Adrenal gland (tissue), 12 donors: ENCODE measurements around the gene KRTAP10-9. TPM values are rescaled to one million over a fixed set of nuclear protein-coding genes. Genes with fewer than 3 reads are reported as not detected.

Experiments used
- DNase-seq, 7 donors: peaks; one replicate each; pipeline ENCODE4 v3.0.0-alpha.2; 2019 to 2020
- H3K27ac ChIP-seq, 5 donors: fragments of 200-600 bp; sonication (generic) in 4 of 5; 1 replicate in 3 of 5; 2 replicates in 2 of 5; pipeline versions ENCODE4 v1.5.1 to v1.8.0; 2016 to 2020; ENCODE audit warnings: mild to moderate bottlenecking in 1 of 5
- H3K27me3 ChIP-seq: fragments of 200-600 bp; 2 replicates; pipeline ENCODE4 v1.8.0; 2021
- H3K36me3 ChIP-seq, 2 donors: fragments of 200-600 bp; replicated peaks in 1 of 2; 1 replicate in 1 of 2; 2 replicates in 1 of 2; pipeline versions ENCODE4 v1.5.1 to v1.8.0; 2018 to 2022
- H3K4me1 ChIP-seq, 2 donors: fragments of 200-600 bp; replicated peaks in 1 of 2; 1 replicate in 1 of 2; 2 replicates in 1 of 2; pipeline versions ENCODE4 v1.5.1 to v1.8.0; 2018 to 2021
- H3K4me3 ChIP-seq, 4 donors: fragments of 200-600 bp; sonication (generic) in 3 of 4; one replicate each; pipeline ENCODE4 v1.5.1; 2016 to 2018
- H3K9me3 ChIP-seq, 3 donors: fragments of 200-600 bp; sonication (generic) in 1 of 3; replicated peaks in 1 of 3; 1 replicate in 2 of 3; 2 replicates in 1 of 3; pipeline versions ENCODE4 v1.5.1 to v1.8.0; 2016 to 2021
- POLR2A ChIP-seq, 2 donors: fragments of 450-650 bp; IDR thresholded peaks; one replicate each; pipeline ENCODE4 v1.6.1; 2017; ENCODE audit warnings: antibody characterized with exemption in 2 of 2, mild to moderate bottlenecking in 2 of 2, moderate library complexity in 1 of 2
- WGBS, 4 donors: extraction: QIAGEN DNeasy Blood & Tissue Kit in 2 of 4; methylation state at CpG; one replicate each; pipeline versions ENCODE4 v1.1.5 to v1.1.7; 2013 to 2017; 5-methylcytosine and 5-hydroxymethylcytosine counted together
- intact Hi-C, 2 donors: fragments of 100-400 bp; cut with DNase I; formaldehyde crosslinking; loops; one replicate each; pipeline versions ENCODE4 v1.14.1 to v1.15.0; 2022 to 2023
- polyA plus RNA-seq, 3 donors: library from polyadenylated mRNA; stranded (reverse); fragments of 200-250 nt in 2 of 3; fragments of 350-450 nt in 1 of 3; fragmentation: Illumina TruSeq in 1 of 3; extraction: RNeasy Lipid Tissue Mini Kit (QIAGEN cat#74804) in 1 of 3; gene quantifications; one replicate each; pipeline ENCODE4 v1.2.3, GENCODE V29; 2013 to 2014
- total RNA-seq, 9 donors: library from RNA; depleted of rRNA in 4 of 9; stranded (reverse); fragments of >200 nt in 4 of 9; fragments of 120-200 nt in 1 of 9; fragmentation: NEBNext Ultra II Directional in 1 of 9; extraction: Animal tissue kit (Norgen Biotek cat#: 25700) in 1 of 9; gene quantifications; one replicate each; pipeline versions ENCODE4 v1.1.0 to v1.2.4, GENCODE V29; 2013 to 2023
- TF ChIP-seq, protein P1 (sequence below), 6 experiments: fragments of 450-650 bp in 4 of 6; fragments of 200-600 bp in 2 of 6; sonication (generic) in 1 of 6; IDR thresholded peaks; 1 replicate in 5 of 6; 2 replicates in 1 of 6; pipeline versions ENCODE4 v1.5.1 to v1.8.0; 2016 to 2021; ENCODE audit warnings: antibody characterized with exemption in 6 of 6, mild to moderate bottlenecking in 2 of 6, moderate library complexity in 1 of 6
- donor health status: healthy with polysubstance abuse.
- donor health status: Bipolar disorder and iron deficiency.
- donor health status: DM: yes; HTN: yes; CAD: no.
- donor health status: DM: no; HTN: no; CAD: no.
- donor health status: DM: no; HTN: no; CAD: no.
- donor health status: DM: yes; HTN: yes; CAD: no.

KRTAP10-9 gene
- total and polyA plus RNA-seq, 12 donors = not detected

DNA sequence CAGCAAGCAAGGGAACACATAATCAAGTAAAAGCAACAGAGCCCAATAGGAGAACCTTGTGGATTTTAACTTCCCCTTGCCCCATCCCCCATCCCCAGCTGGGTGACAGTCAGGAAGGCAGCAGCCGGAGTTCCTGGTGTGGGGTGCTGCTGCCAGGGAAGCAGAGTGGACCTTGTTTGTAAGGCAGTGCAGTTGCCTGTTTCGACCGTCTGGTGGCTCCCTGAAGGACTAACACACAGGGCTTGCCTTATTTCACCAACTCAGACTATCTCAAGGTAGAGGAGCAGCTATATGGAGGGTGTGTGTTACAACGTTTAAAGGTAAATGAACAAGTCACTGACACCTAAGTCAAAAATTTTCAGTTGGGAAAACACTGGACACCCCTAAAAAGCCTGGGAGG, 8.4 kb upstream of the KRTAP10-9 start:
- peak in 5 of 7 donors; percentile 24 to 40 (median 36) for DNase-seq
- Histone ChIP-seq H3K9me3 (no peaks in the 10 kb centered on the region), H3K27ac (no peak overlapping the region), H3K4me1 (no peaks in the 10 kb centered on the region), H3K4me3 (no peak overlapping the region), H3K36me3 (no peaks in the 10 kb centered on the region), H3K27me3 (no peaks in the 10 kb centered on the region)
- intact Hi-C loops = no loop called here
- WGBS, 4 donors = 13 to 29% (median 21%) methylated on average over 3 to 4 of the region's 4 CpGs
- no peak for TF ChIP-seq POLR2A (IDR thresholded peaks at IDR 0.05)
- TF ChIP-seq, protein P1, sequence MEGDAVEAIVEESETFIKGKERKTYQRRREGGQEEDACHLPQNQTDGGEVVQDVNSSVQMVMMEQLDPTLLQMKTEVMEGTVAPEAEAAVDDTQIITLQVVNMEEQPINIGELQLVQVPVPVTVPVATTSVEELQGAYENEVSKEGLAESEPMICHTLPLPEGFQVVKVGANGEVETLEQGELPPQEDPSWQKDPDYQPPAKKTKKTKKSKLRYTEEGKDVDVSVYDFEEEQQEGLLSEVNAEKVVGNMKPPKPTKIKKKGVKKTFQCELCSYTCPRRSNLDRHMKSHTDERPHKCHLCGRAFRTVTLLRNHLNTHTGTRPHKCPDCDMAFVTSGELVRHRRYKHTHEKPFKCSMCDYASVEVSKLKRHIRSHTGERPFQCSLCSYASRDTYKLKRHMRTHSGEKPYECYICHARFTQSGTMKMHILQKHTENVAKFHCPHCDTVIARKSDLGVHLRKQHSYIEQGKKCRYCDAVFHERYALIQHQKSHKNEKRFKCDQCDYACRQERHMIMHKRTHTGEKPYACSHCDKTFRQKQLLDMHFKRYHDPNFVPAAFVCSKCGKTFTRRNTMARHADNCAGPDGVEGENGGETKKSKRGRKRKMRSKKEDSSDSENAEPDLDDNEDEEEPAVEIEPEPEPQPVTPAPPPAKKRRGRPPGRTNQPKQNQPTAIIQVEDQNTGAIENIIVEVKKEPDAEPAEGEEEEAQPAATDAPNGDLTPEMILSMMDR (IDR thresholded peaks at IDR 0.05) = peak in 3 of 6 experiments; percentile 17 to 26 (median 19)

DNA sequence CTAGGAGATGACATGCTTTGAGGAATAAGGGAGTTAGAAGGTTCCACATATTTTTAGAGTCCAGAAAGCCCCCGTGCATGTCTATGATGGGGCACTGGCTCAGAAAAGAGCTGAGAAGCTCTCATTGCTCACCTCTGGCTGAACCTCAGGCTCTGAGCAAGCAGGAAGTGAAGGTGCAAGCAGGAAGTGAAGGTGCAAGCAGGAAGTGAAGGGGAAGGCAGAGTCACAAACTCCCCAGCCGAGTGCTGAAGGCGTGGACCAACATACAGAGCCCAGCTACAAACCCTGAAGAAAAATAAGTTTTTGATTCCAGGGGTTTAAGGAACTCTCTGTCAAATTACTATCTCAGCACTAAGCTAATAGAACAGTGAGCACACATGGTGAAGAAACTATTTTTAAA, 8.0 kb upstream of the KRTAP10-9 start:
- TF ChIP-seq, protein P1 (IDR thresholded peaks at IDR 0.05) = no peak
- TF ChIP-seq POLR2A (IDR thresholded peaks at IDR 0.05) = no peak
- Histone ChIP-seq H3K36me3 (no peaks in the 10 kb centered on the region), H3K4me3 (no peak overlapping the region), H3K9me3 (no peaks in the 10 kb centered on the region), H3K4me1 (no peaks in the 10 kb centered on the region), H3K27ac (no peak overlapping the region), H3K27me3 (no peaks in the 10 kb centered on the region)
- 55 to 66% (median 60%) methylated on average over 3 of the region's 3 CpGs for WGBS, 4 donors
- no peak for DNase-seq
- intact Hi-C loops = no loop called here

GRCh38 chr21:44619886-44620285, 7.0 kb upstream of the KRTAP10-9 start:
- H3K9me3 ChIP-seq = no peaks in the 10 kb centered on the region

GRCh38 chr21:44623575-44623974, 3.3 kb upstream of the KRTAP10-9 start:
- H3K27ac ChIP-seq = no peak overlapping the region
- H3K27me3 ChIP-seq = no peaks in the 10 kb centered on the region
- no peak overlapping the region for H3K4me3 ChIP-seq
- H3K9me3 ChIP-seq = no peaks in the 10 kb centered on the region
- no peaks in the 10 kb centered on the region for H3K4me1 ChIP-seq
- TF ChIP-seq, protein P1 (IDR thresholded peaks at IDR 0.05) = no peak
- TF ChIP-seq POLR2A (IDR thresholded peaks at IDR 0.05) = no peak
- intact Hi-C loops = no loop called here
- DNase-seq = no peak
- H3K36me3 ChIP-seq = no peaks in the 10 kb centered on the region

More at GRCh38 chr21:44619886-44620285, 7.0 kb upstream of the KRTAP10-9 start:
- no peaks in the 10 kb centered on the region for H3K27me3 ChIP-seq
- no peak overlapping the region for H3K4me3 ChIP-seq
- no peaks in the 10 kb centered on the region for H3K36me3 ChIP-seq
- TF ChIP-seq POLR2A (IDR thresholded peaks at IDR 0.05) = no peak
- TF ChIP-seq, protein P1 (IDR thresholded peaks at IDR 0.05) = no peak
- intact Hi-C loops = no loop called here
- WGBS, 4 donors = 79 to 83% (median 81%) methylated on average over 6 of the region's 6 CpGs
- no peak overlapping the region for H3K27ac ChIP-seq
- H3K4me1 ChIP-seq = no peaks in the 10 kb centered on the region
- DNase-seq = no peak
